B cell (primary cell): ENCODE measurements around the gene PTPRQ. TPM values are rescaled to one million over a fixed set of nuclear protein-coding genes. Genes with fewer than 3 reads are reported as not detected.
"Not testable (repeated sequence)": the region's sequence is repeated elsewhere in the genome, so short reads cannot be mapped to it uniquely, and the experiment has no call there.

Experiments used
- ATAC-seq: fragments of 200-7000 bp; cut with Tn5 transposase; one replicate; pipeline ENCODE4 v1.10.0; 2021; ENCODE audit warnings: low read depth, mild to moderate bottlenecking, moderate number of reproducible peaks, moderate library complexity
- CTCF ChIA-PET: fragments of 350-600 bp; sonication (Branson Sonifier 250); formaldehyde crosslinking; loops from one replicate; lab custom pipeline; 2021; ENCODE audit warnings: antibody characterized with exemption, inconsistent platforms; lab: Charles Lee
- POLR2A ChIA-PET: fragments of 350-600 bp; sonication (Branson Sonifier 250); formaldehyde crosslinking; loops from one replicate; lab custom pipeline; 2021; ENCODE audit warnings: antibody characterized with exemption; lab: Charles Lee
- DNase-seq: peaks from one replicate; pipeline ENCODE4 v3.0.0; 2013
- H2AFZ ChIP-seq: 2 replicates; pipeline ENCODE4 v1.6.1; 2012; ENCODE audit warnings: mild to moderate bottlenecking, low read depth, low read length; ENCODE audit not compliant: insufficient read depth, poor library complexity, severe bottlenecking
- H3K27ac ChIP-seq, 2 donors: 1 replicate in 1 of 2; 2 replicates in 1 of 2; pipeline ENCODE4 v1.5.1; 2012 to 2013; ENCODE audit warnings: low read length in 2 of 2, mild to moderate bottlenecking in 2 of 2, moderate library complexity in 1 of 2
- H3K27me3 ChIP-seq, 4 experiments: fragments of 200-600 bp in 1 of 4; sonication (generic) in 1 of 4; replicated peaks in 1 of 4; 1 replicate in 2 of 4; 2 replicates in 2 of 4; pipeline versions ENCODE4 v1.6.1 to v1.7.0; 2013 to 2016; ENCODE audit warnings: low read length in 3 of 4, mild to moderate bottlenecking in 2 of 4, mixed read lengths in 1 of 4, moderate library complexity in 1 of 4; ENCODE audit not compliant: insufficient read depth in 4 of 4, control insufficient read depth in 3 of 4; ENCODE audit errors: control extremely low read depth in 1 of 4
- H3K36me3 ChIP-seq, 2 experiments: replicated peaks in 1 of 2; 1 replicate in 1 of 2; 2 replicates in 1 of 2; pipeline versions ENCODE4 v1.6.1 to v1.7.1; 2013; ENCODE audit warnings: low read length in 1 of 2; ENCODE audit not compliant: insufficient read depth in 2 of 2, control insufficient read depth in 1 of 2; ENCODE audit errors: control extremely low read depth in 1 of 2, extremely low read depth in 1 of 2
- H3K4me1 ChIP-seq, 2 donors: fragments of 200-600 bp in 1 of 2; sonication (generic) in 1 of 2; 1 replicate in 1 of 2; 2 replicates in 1 of 2; pipeline versions ENCODE4 v1.5.1 to v1.6.1; 2013 to 2017; ENCODE audit warnings: low read length in 2 of 2; ENCODE audit not compliant: control insufficient read depth in 2 of 2, insufficient read depth in 2 of 2
- H3K4me2 ChIP-seq: replicated peaks from 2 replicates; pipeline ENCODE3; 2012; ENCODE audit warnings: mild to moderate bottlenecking, low read depth, low read length; ENCODE audit not compliant: poor library complexity, severe bottlenecking
- H3K4me3 ChIP-seq, 5 experiments: fragments of 200-600 bp in 1 of 5; sonication (generic) in 1 of 5; 1 replicate in 3 of 5; 2 replicates in 2 of 5; pipeline versions ENCODE4 v1.5.1 to v1.7.0; 2011 to 2016; ENCODE audit warnings: low read length in 4 of 5, mild to moderate bottlenecking in 4 of 5, low read depth in 2 of 5, control low read depth in 1 of 5, moderate library complexity in 1 of 5; ENCODE audit not compliant: insufficient read depth in 1 of 5; ENCODE audit errors: control extremely low read depth in 1 of 5, extremely low read depth in 1 of 5
- H3K79me2 ChIP-seq: fragments of 200-600 bp; sonication (generic); one replicate; pipeline ENCODE4 v1.6.0; 2016; ENCODE audit warnings: low read length; ENCODE audit not compliant: control insufficient read depth, insufficient read depth
- H3K9ac ChIP-seq: fragments of 200-600 bp; sonication (generic); 2 replicates; pipeline ENCODE4 v1.6.1; 2017; ENCODE audit warnings: mild to moderate bottlenecking, low read length, moderate library complexity
- H3K9me3 ChIP-seq, 3 donors: one replicate each; pipeline versions ENCODE4 v1.6.1 to v1.7.1; 2013; ENCODE audit warnings: low read length in 2 of 3; ENCODE audit not compliant: control insufficient read depth in 2 of 3, insufficient read depth in 1 of 3; ENCODE audit errors: control extremely low read depth in 1 of 3
- H4K20me1 ChIP-seq: 2 replicates; pipeline ENCODE4 v1.6.0; 2012; ENCODE audit warnings: mild to moderate bottlenecking, low read length; ENCODE audit not compliant: insufficient read depth, control insufficient read depth, poor library complexity, severe bottlenecking
- H3K27ac Mint-ChIP-seq: one replicate; pipeline ENCODE4 v1.8.0; 2021; ENCODE audit warnings: mixed read lengths
- H3K27me3 Mint-ChIP-seq: one replicate; pipeline ENCODE4 v1.8.0; 2021; ENCODE audit warnings: mixed read lengths
- H3K4me1 Mint-ChIP-seq: one replicate; pipeline ENCODE4 v1.8.0; 2021; ENCODE audit warnings: mixed read lengths
- H3K4me3 Mint-ChIP-seq: one replicate; pipeline ENCODE4 v1.8.0; 2021; ENCODE audit warnings: mixed read lengths
- H3K9me3 Mint-ChIP-seq: one replicate; pipeline ENCODE4 v1.8.0; 2022; ENCODE audit warnings: mixed read lengths; ENCODE audit not compliant: insufficient read depth
- CTCF ChIP-seq: fragments of 200-600 bp; IDR thresholded peaks from one replicate; pipeline ENCODE4 v1.8.0; 2022; ENCODE audit warnings: antibody characterized with exemption, mild to moderate bottlenecking
- EZH2 ChIP-seq: IDR thresholded peaks from 2 replicates; pipeline ENCODE4 v1.6.1; 2012; ENCODE audit warnings: borderline replicate concordance, low read depth, mild to moderate bottlenecking, moderate library complexity, low read length; ENCODE audit not compliant: insufficient read depth, poor library complexity, severe bottlenecking
- WGBS: methylation state at CpG from one replicate; pipeline ENCODE4 v1.1.5; 2013; ENCODE audit warnings: missing lambda C conversion rate; ENCODE audit not compliant: insufficient coverage; 5-methylcytosine and 5-hydroxymethylcytosine counted together
- intact Hi-C: fragments of 100-400 bp; cut with micrococcal nuclease; formaldehyde crosslinking; loops from one replicate; pipeline ENCODE4 v1.10.0; 2022
- polyA plus RNA-seq: library from polyadenylated mRNA; depleted of rRNA; stranded (reverse); fragments of >200 nt; gene quantifications from 2 replicates; pipeline ENCODE4 v1.2.3, GENCODE V29; 2012
- total RNA-seq, 2 donors: library from RNA; stranded (reverse); fragments of 120-200 nt in 1 of 2; gene quantifications; 1 replicate in 1 of 2; 2 replicates in 1 of 2; pipeline versions ENCODE4 v1.2.3 to v1.2.4, GENCODE V29; 2013 to 2022

PTPRQ gene
- total and polyA plus RNA-seq, 2 donors (not counting 1 experiment from before 2014, with no cell fraction given): not detected

DNA sequence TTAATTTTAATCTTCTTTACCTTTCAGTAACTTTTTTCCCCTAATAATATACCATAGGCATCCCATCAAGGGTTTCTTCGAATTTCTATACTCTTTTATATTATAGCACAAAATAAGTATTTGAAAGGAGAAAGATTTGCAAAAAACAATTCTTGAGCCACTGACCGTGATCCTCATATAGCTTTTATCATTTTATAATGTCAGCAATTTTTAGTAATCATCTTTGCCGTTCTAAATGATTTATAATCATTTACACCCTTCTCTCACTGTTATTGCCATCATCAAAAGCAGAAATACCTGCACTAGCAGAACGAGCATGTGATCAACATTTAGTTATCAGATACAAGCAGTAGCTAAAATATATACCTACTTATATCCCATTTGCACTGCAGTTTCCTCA, 16.9 kb downstream of the PTPRQ start:
- Histone ChIP-seq H3K27me3 (no peaks in the 10 kb centered on the region), H3K4me3 (no peak overlapping the region), H3K36me3 (no peaks in the 10 kb centered on the region), H3K9ac (no peak overlapping the region), H2AFZ (no peak overlapping the region), H4K20me1 (no peaks in the 10 kb centered on the region), H3K27ac (no peak overlapping the region), H3K9me3 (no peaks in the 10 kb centered on the region), H3K4me2 (no peak overlapping the region), H3K4me1 (no peaks in the 10 kb centered on the region), H3K79me2 (no peaks in the 10 kb centered on the region)
- H3K27ac Mint-ChIP-seq: no peak overlapping the region
- ChIA-PET POLR2A (no interaction called here), CTCF (interaction anchor here (0.5 kb wide), 1 partner anchor 1771 kb away, joined by 4 read pairs; no protein-coding TSS in a partner anchor)
- no peak overlapping the region for H3K4me3 Mint-ChIP-seq
- H3K4me1 Mint-ChIP-seq: no peaks in the 10 kb centered on the region
- H3K27me3 Mint-ChIP-seq: no peaks in the 10 kb centered on the region
- WGBS: 100% methylated on average over 1 of the region's 4 CpGs
- no peak for TF ChIP-seq EZH2
- TF ChIP-seq CTCF: no peak
- H3K9me3 Mint-ChIP-seq: no peaks in the 10 kb centered on the region
- ATAC-seq (no peak), DNase-seq (no peak)
- intact Hi-C loops: no loop called here

DNA sequence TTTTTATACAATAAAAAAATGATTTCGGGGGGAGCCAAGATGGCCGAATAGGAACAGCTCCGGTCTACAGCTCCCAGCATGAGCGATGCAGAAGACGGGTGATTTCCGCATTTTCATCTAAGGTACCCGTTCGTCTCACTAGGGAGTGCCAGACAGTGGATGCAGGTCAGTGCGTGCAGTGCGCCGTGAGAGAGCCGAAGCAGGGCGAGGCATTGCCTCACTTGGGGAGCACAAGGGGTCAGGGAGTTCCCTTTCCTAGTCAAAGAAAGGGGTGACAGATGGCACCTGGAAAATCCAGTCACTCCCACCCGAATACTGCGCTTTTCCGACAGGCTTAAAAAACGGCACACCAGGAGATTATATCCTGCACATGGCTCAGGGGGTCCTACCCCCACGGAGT, 17.8 kb downstream of the PTPRQ start:
- WGBS: 83% methylated on average over 7 of the region's 18 CpGs
- ATAC-seq, H3K27me3 ChIP-seq, POLR2A ChIA-PET, CTCF ChIA-PET, H3K9ac ChIP-seq, H3K79me2 ChIP-seq, H3K27ac ChIP-seq, H3K9me3 ChIP-seq, intact Hi-C loops, H3K36me3 ChIP-seq, H3K27me3 Mint-ChIP-seq, H3K4me3 ChIP-seq, H3K9me3 Mint-ChIP-seq, H3K4me1 ChIP-seq, H3K27ac Mint-ChIP-seq, H4K20me1 ChIP-seq, H2AFZ ChIP-seq, H3K4me3 Mint-ChIP-seq, H3K4me1 Mint-ChIP-seq, DNase-seq, H3K4me2 ChIP-seq: not testable (repeated sequence)
